NCI-H2081 (cell line): Measurements from ENCODE around the gene TRPV3.
"Not testable (repeated sequence)": the region's sequence is repeated elsewhere in the genome, so short reads cannot be mapped to it uniquely, and the experiment has no call there.

ENCODE experiments used
- DNase-seq, 2 experiments: peaks; one replicate each; lab custom pipeline; 2025; lab: John Stamatoyannopoulos, UW

Gene TRPV3

DNA sequence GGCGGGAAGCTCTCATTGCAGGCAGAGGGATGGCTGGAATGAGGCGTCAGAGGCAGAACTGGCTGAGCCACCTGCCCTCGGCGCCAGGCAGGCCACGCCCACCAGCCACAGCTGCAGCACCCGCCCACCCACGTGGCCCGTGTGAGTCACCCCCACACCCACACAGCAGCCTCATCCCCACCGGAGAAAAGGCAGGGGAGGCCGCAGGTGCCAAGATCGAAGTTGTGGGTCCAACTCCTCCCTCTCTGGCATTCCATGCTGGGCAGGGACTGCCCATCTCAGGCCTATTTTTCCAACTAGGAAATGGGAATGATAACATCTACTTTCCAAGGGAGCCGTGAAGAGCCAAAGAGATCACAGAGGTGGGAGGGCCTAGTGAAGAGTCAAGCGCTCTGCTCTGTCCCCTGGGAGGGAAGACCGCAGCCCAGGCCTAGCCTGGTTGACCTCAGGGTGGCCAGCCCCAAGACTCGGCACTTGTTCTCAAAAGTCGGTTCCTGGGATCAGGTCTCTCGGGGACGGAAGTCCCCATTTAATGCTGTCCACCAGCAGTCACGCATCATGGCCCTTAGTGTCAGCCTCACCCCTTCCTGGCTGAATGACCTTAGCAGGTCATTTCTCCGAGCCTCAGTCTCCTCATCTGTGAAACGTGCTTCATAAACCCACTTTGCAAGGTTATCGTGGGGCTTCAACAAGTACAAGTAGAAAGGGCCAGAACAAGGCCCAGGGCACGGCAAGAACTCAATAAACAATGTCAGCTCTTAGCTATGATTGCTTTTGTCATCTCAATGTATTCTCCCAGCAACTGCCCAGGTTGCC is at the start of gene TRPV3:
Gene TRPV3 (minus strand): TSS at position 45 of the 816 bp plus-strand sequence. CDS start 2,962 bp downstream, outside the sequence.
- DNase-seq: no peak

- no peak for DNase-seq
Observed at GRCh38 chr17:3603870-3604259, 46.3 kb upstream of the TRPV3 start.

DNA sequence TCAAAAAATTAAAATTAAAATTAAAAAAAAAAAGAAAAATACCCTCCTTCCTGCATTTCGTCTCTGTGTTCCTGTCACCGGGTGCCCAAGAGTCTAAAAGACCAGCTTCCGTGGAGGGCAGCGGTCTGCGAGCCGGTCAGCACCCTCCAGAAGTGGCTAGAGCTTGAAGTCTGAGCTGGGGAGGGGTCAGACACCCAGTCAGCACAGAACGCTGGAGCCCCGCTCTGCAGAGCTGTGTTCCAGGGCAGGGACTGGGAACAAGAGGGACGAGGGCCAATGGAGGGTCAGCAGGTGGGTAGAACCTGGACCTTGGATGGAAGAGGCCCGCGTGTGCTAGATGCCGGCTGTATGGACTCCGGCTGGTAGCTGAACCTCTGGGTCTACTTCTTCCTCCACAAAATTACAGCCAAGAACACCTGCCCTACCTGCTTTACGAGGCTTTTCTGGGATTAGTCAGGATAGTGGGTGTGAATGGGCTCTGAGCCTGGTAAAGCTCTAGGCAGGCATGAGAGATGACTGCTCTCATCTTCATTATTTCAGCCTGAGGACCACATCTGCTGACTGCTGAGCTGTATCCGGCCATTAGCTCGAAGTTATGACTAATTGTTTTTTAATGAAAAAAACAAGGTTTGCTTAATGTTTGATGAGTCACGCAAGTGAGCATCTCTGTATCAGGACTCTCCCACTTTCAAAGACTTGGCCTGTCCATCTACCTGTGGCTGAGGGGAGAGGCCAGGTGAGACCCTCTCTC is 45.7 kb upstream of the TRPV3 start:
- DNase-seq: no peak

GRCh38 chr17:3602499-3602898 is 44.9 kb upstream of the TRPV3 start:
- DNase-seq: no peak

GRCh38 chr17:3600529-3601205 is 43.1 kb upstream of the TRPV3 start:
- DNase-seq: no peak

DNA sequence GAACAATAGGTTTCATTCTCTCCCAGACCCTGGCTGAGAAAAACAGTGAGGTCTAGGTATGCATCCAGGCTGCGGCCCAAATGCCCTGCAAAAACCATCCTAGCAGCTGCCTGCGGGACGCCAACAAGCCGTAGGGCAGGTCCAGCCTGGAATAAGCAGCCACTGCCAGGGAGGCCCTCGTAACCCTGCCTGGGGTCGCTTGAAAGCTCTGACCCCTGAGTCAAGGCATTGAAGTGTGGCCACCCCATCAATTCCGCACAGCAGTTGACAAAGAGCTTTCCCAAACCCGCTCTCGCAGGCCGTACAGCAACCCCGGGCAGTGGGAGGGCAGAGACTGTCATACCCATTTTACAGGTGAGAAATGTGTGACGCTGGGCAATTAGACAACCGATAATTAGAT is 40.5 kb upstream of the TRPV3 start:
- DNase-seq: no peak

GRCh38 chr17:3596804-3597464 is 39.3 kb upstream of the TRPV3 start:
- no peak for DNase-seq

DNA sequence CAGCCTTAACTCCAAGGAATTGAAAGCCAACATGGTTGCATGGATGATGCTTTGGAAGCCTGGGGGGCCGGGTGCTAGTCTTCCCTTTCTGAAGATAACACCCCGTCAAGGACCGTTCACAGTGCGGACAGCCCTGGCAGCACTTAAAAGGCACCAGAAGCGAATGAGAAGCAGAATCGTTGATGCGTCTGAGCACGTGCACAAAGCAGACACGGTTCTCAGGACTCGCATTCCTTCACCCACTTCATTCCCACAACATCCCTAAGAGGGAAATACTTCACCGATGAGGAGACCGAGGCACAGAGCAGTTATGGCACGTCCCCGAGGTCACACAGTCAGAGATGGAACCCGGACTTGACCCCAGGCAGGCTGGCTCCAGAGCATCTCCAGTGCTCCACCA is 37.4 kb upstream of the TRPV3 start:
- DNase-seq: no peak

- DNase-seq: no peak
Observed at GRCh38 chr17:3594051-3594800, 36.6 kb upstream of the TRPV3 start.

- DNase-seq: no peak
Observed at GRCh38 chr17:3593384-3593783, 35.8 kb upstream of the TRPV3 start.

GRCh38 chr17:3592216-3592860 is 34.7 kb upstream of the TRPV3 start:
- no peak for DNase-seq

GRCh38 chr17:3590768-3591167 is 33.2 kb upstream of the TRPV3 start:
- DNase-seq: no peak

DNA sequence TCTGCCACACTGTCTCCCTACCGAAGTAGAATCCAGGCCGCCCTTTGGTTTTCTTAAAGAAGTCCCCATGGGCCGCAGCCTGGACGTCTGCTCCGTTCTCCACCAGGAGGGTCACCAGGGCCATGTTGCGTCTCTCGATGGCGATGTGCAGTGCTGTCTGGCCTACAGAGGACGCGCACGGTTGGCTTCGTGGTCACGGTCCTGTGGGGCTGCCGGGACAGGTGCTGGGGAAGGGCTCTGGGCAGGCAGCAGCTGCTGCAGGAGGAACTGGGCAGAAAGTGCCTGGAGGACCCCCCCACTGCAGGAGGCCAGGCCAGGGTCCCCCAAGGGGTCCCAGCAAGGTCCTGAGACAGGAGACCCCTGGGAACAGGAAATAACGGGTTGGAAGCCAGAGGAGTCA is 32.6 kb upstream of the TRPV3 start:
- no peak for DNase-seq

GRCh38 chr17:3589784-3590183 is 32.2 kb upstream of the TRPV3 start:
- no peak for DNase-seq

- no peak for DNase-seq
Observed at GRCh38 chr17:3585826-3586225, 28.2 kb upstream of the TRPV3 start.

DNA sequence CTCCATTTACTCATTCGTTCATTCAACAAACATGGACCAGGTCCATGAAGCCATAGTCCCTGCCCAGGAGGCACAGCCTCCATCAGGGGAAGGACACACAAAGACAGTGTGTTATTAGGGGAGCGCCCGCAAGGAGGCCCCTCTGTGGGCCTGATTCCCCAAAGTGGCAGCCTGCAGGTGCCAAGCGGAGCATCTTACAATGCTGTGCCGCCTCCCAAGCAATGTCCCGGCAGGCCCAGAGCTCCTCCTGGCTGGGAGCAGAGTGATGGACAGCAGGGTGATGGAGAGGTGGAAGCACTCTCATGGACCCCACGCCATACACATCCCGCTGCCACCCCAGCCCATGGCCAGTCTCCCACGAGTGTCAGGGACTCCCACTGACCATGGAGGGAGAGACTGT is 25.8 kb upstream of the TRPV3 start:
- DNase-seq: no peak

DNA sequence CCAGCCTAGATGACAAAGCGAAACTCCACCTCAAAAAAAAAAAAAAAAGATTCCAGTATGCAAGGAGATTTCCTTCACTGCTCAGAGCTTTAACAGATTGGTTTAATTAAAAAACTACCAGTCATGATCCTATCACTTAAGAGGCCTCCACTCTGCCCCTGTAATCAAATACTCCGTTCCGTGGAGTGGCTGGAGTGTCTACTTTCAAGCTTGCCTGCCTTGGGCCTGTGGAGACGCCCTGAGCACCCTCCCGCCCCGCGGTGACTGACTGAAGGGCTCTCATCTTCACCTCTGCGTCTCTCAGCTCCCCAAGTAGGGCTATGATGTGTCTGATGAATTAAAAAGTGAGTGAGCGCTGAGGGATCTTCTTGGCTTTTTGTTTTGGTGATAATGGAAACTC is 25.3 kb upstream of the TRPV3 start:
- no peak for DNase-seq

GRCh38 chr17:3578667-3579066 is 21.1 kb upstream of the TRPV3 start:
- DNase-seq: not testable (repeated sequence)

DNA sequence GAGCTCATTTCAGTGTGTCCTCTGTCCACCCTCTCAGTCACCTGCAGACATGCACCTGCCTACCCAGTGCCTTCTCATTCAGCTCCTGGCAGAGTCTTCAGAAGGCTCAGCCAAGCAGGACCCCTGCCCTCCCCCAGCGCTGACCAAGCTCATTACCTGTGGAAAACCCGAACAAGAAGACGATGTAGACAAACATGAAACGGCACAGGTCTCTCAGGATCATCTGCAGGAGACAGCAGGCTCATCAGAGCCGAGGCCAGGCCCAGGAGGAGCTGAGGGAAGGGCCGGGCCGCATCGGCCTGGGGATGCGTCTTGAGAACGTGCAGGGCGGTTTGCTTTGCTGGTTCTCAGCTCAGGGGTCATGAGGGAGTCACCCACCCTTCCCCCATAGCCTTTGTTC is 19.4 kb upstream of the TRPV3 start:
- DNase-seq: no peak

DNA sequence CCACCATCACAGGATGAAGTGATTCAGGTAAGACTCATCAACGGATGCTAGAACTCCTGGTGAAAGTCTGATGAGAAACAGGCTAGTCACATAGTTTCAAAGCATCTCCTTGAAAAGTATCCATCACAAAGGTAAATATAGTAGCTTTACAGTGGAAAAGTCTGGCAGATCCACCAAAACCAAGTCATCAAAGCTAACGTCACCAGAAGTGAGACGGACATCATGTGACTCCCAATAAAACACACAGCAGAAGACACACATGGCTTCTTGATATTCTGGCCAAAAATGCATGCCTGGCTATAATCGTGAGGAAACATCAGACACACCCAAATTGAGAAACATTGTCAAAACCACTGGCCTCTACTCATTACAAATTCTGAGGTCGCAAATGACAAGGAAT is 17.9 kb upstream of the TRPV3 start:
- DNase-seq: no peak

GRCh38 chr17:3574231-3574630 is 16.6 kb upstream of the TRPV3 start:
- no peak for DNase-seq
